HepG2 (cell line): ENCODE measurements around the gene CSDE1. TPM values are rescaled to one million over a fixed set of nuclear protein-coding genes. Genes with fewer than 3 reads are reported as not detected.

Experiments used
- ATF3 ChIP-seq: sonication (generic); formaldehyde crosslinking; IDR thresholded peaks from 2 replicates; pipeline ENCODE4 v1.4.0; 2020; ENCODE audit warnings: missing genetic modification reagents
- CBX1 ChIP-seq: IDR thresholded peaks from one replicate; pipeline ENCODE4 v1.6.1; 2016; ENCODE audit warnings: antibody characterized with exemption, low read depth
- FOXK1 ChIP-seq: sonication (generic); formaldehyde crosslinking; IDR thresholded peaks from 2 replicates; pipeline ENCODE4 v1.4.0; 2020; ENCODE audit warnings: low read depth, missing genetic modification reagents, borderline replicate concordance
- GABPA ChIP-seq, 2 experiments: IDR thresholded peaks; 2 replicates each; pipeline ENCODE4 v1.6.1; 2011 to 2016; ENCODE audit warnings: low read depth in 2 of 2, low read length in 1 of 2, missing biosample characterization in 1 of 2, missing genetic modification characterization in 1 of 2
- HBP1 ChIP-seq: IDR thresholded peaks from 2 replicates; pipeline ENCODE4 v1.6.1; 2016; ENCODE audit warnings: low read depth, control low read depth
- HHEX ChIP-seq: IDR thresholded peaks from 2 replicates; pipeline ENCODE4 v1.6.1; 2016; ENCODE audit warnings: control low read depth
- NFATC3 ChIP-seq: sonication (generic); formaldehyde crosslinking; IDR thresholded peaks from 2 replicates; pipeline ENCODE4 v1.5.1; 2020; ENCODE audit warnings: mild to moderate bottlenecking, missing genetic modification reagents
- RNF219 ChIP-seq: sonication (generic); formaldehyde crosslinking; IDR thresholded peaks from 2 replicates; pipeline ENCODE4 v1.5.0; 2020; ENCODE audit warnings: mild to moderate bottlenecking, missing genetic modification reagents
- SNAPC2 ChIP-seq: sonication (generic); formaldehyde crosslinking; IDR thresholded peaks from 2 replicates; pipeline ENCODE4 v1.8.1; 2022; ENCODE audit warnings: mild to moderate bottlenecking, missing genetic modification reagents
- ZBTB10 ChIP-seq: sonication (generic); formaldehyde crosslinking; IDR thresholded peaks from 2 replicates; pipeline ENCODE4 v1.4.0; 2020; ENCODE audit warnings: missing genetic modification reagents, borderline replicate concordance
- ZNF3 ChIP-seq: IDR thresholded peaks from 2 replicates; pipeline ENCODE4 v1.7.0; 2017; ENCODE audit warnings: inconsistent platforms
- ZNF530 ChIP-seq: sonication (generic); formaldehyde crosslinking; IDR thresholded peaks from 2 replicates; pipeline ENCODE4 v1.5.0; 2020; ENCODE audit warnings: low read depth, mild to moderate bottlenecking, missing genetic modification reagents
- ZNF556 ChIP-seq: sonication (generic); formaldehyde crosslinking; IDR thresholded peaks from 2 replicates; pipeline ENCODE4 v1.4.0; 2020; ENCODE audit warnings: mild to moderate bottlenecking, missing genetic modification reagents, borderline replicate concordance
- ZNF674 ChIP-seq: sonication (generic); formaldehyde crosslinking; IDR thresholded peaks from 2 replicates; pipeline ENCODE4 v1.5.0; 2020; ENCODE audit warnings: low read depth, mild to moderate bottlenecking, missing genetic modification reagents
- ZNF772 ChIP-seq: sonication (generic); formaldehyde crosslinking; IDR thresholded peaks from 2 replicates; pipeline ENCODE4 v1.5.0; 2020; ENCODE audit warnings: mild to moderate bottlenecking, missing genetic modification reagents
- ZNF781 ChIP-seq: sonication (generic); formaldehyde crosslinking; IDR thresholded peaks from 2 replicates; pipeline ENCODE4 v1.5.1; 2020; ENCODE audit warnings: borderline replicate concordance, mild to moderate bottlenecking, missing genetic modification reagents; ENCODE audit errors: not compliant biosample characterization
- ZNF800 ChIP-seq: sonication (generic); formaldehyde crosslinking; IDR thresholded peaks from 2 replicates; pipeline ENCODE4 v1.4.0; 2020; ENCODE audit warnings: missing genetic modification reagents
- ZSCAN5A ChIP-seq: sonication (generic); formaldehyde crosslinking; IDR thresholded peaks from 2 replicates; pipeline ENCODE4 v1.8.0; 2022; ENCODE audit warnings: mild to moderate bottlenecking, missing genetic modification reagents, borderline replicate concordance
- polyA plus RNA-seq, 8 experiments: library from polyadenylated mRNA; depleted of rRNA in 3 of 8; stranded (reverse) in 7 of 8; unstranded in 1 of 8; fragments of >200 nt; fragmentation: Illumina TruSeq in 4 of 8; extraction: Trizol in 4 of 8; gene quantifications; 2 replicates each; pipeline versions ENCODE4 v1.2.1 to v1.2.3, GENCODE V29; 2011 to 2016; ENCODE audit warnings: low read depth in 4 of 8, missing spikeins in 1 of 8, mixed read lengths in 1 of 8; ENCODE audit not compliant: insufficient read depth in 1 of 8
- total RNA-seq, 5 experiments: library from RNA; depleted of rRNA; stranded (reverse); fragments of >200 nt; fragmentation: Illumina TruSeq; extraction: Trizol; gene quantifications; 2 replicates each; pipeline ENCODE4 v1.2.3, GENCODE V29; 2016; ENCODE audit warnings: low read depth in 1 of 5

CSDE1 gene
- total and polyA plus RNA-seq, 2 of the 13 experiments (the other 11 are each of a cell fraction or from before 2014, with no cell fraction given) = 150 to 313 TPM

- TF ChIP-seq ZNF556 (peak; percentile 84; the same call in 1 of the 2 replicates), ZNF781 (CRISPR knock-in tag) (peak; percentile 38), ZNF772 (CRISPR knock-in tag) (peak; percentile 65), HHEX (CRISPR knock-in tag) (no peak), CBX1 (peak; percentile 52), ZNF800 (CRISPR knock-in tag) (no peak), ZSCAN5A (CRISPR knock-in tag) (peak; percentile 93), SNAPC2 (CRISPR knock-in tag) (no peak), RNF219 (CRISPR knock-in tag) (no peak), GABPA (IDR thresholded peaks at IDR 0.05; ENCODE audit: low read depth, low read length) (peak; percentile 60), GABPA (CRISPR knock-in tag; IDR thresholded peaks at IDR 0.05; ENCODE audit: low read depth) (peak; percentile 96), NFATC3 (CRISPR knock-in tag) (no peak), ZNF530 (CRISPR knock-in tag) (no peak), ZNF3 (CRISPR knock-in tag) (no peak), ZBTB10 (no peak), FOXK1 (CRISPR knock-in tag) (peak; percentile 80), ATF3 (CRISPR knock-in tag) (no peak; the same call in 1 of the 2 replicates), HBP1 (peak; percentile 65; the same call in 1 of the 2 replicates), ZNF674 (CRISPR knock-in tag) (no peak)
Observed at GRCh38 chr1:114780344-114781226, 22.8 kb upstream of the CSDE1 start, which contains the start of gene SIKE1 (continued).
